PC-3 (cell line): ENCODE results near the gene SYS1.

Experiments
- CTCF ChIP-seq: fragments of 300-600 bp; sonication (generic); conservative IDR thresholded peaks from 2 replicates; pipeline ENCODE4 v1.5.1; 2017; ENCODE audit warnings: antibody characterized with exemption, low read depth, mild to moderate bottlenecking, low read length
- EZH2 ChIP-seq: fragments of 300-600 bp; sonication (generic); IDR thresholded peaks from one replicate; pipeline ENCODE4 v1.6.1; 2017; ENCODE audit warnings: antibody characterized with exemption, mild to moderate bottlenecking, low read length; ENCODE audit not compliant: unreplicated experiment

GRCh38 chr20:45359069-45359405, 3.9 kb upstream of the SYS1 start:
- TF ChIP-seq CTCF (no peak), EZH2 (no peak)
